Activated CD4-positive, alpha-beta T cell treated with anti-CD3 and anti-CD28 coated beads, Interleukin-2, amount 50 U/mL, for 4 hours (primary cell): ENCODE data around the gene CACNA1B.

ENCODE experiments used
- DNase-seq, 2 experiments: peaks; one replicate each; pipeline ENCODE4 v3.0.0-alpha.2; 2020

Gene CACNA1B

DNA sequence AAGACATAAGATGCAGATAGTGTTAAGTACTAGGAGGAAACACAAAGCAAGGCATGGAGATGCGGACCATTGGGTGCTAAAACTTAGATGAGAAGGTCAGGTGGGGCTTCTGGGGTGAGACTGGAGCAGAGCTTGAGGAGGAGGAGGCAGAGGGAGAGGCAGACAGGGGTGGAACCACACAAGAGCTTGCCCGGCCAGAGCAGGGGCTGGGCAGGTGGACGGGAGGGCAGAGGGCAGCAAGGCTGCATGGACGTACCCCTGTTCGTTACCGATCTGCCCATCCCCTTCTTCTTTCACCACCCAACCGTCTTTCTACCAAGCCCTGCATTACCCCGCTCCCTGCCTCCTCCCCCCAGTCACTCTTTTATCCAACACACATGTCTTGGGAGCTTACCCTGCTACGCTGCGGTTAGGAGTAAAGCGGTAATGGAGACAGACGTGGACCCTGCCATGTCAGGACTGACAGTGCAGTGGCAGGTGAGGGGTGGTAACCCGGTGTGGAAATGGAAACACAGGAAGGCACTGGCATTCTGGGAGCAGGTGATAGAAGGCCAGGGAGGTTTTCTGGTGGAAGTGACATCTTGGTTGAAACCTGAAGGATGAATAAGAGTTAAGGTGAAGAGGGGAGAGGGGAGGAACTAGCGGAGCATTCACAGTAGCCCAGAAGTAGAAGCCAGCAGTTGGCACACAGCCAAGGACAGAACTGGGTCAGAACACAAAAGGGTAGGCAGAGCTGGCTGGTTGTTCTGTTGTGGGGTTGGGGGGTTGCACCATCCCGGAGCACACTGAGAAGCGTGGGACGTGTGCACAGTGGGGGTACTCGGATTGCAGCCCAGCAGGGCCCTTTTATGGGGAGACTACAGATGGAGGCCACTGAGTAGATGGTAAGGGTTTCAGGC, 167.2 kb downstream of the CACNA1B start:
- no peak for DNase-seq

DNA sequence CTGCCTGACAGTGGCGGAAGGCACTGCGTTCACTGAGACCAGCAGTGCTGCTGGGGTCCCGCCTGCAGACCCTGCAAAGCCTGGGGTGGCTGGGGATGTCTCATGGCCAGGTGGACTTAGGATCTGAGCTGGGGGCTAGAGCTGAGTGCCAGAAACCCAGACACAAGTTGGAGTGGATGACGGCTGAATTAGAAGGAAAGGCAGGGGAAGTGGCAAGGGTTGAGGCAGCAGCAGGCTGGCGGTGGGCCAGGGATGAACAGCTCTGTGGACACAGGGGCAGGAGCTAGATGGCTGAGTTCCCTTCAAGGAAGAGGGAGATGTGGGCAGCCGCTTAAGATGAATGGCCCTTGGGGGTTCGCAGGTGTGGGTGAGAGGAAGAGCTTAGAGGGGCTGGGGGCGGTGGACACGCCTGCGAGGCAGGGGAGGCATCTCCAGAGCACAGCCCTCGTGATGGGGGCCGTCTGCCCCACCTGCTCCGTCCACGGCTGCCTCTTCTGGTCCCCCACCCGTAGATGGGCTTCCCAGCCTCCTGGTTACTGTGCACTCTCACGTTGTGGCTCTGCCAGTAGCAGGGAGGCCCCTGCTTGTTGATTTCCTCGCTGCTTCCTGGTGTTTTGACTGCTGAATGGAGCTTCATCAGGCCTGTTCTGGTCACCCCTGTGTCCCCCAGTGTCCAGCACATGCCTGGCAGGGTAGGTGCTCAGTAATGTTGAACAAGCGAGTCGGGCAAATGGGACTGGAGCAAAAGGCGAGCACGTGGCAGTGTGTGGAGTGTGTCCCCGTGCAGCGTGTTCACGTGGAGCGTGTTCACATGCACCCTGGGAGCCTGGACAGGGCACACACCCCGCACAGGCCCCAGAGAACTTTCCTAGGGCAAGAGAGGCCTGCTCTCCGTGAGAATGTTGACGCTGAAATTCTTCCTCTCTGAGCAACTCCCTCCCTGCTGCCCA, 168.2 kb downstream of the CACNA1B start:
- DNase-seq: no peak

DNA sequence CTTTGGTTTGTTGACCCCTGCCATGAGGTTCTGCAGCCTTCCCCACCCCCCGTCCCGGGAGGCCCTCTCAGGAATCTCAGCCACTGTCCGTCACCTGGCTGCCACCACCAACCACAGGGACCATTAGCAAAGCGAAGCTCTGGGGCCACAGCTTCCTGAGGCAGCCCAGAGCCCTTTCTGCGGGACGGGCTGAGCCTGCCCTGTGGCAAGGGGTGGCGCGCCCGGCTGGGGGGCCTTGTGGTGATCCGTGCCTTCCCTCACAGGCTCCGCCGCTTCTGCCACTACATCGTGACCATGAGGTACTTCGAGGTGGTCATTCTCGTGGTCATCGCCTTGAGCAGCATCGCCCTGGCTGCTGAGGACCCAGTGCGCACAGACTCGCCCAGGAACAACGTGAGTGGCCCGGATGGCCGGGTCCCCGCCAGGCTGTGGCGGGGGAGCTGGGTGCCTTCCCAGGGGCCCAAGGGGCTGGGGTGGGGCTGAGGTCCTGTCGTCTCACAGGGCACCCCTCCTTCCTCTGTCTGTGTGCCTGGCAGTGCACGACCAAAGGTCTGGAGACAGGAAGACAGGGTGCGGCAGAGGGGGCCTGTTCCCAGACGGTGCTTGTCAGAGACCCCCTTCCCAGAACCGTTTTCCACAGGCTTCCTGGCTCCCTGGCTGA, 169.2 kb downstream of the CACNA1B start:
- no peak for DNase-seq

DNA sequence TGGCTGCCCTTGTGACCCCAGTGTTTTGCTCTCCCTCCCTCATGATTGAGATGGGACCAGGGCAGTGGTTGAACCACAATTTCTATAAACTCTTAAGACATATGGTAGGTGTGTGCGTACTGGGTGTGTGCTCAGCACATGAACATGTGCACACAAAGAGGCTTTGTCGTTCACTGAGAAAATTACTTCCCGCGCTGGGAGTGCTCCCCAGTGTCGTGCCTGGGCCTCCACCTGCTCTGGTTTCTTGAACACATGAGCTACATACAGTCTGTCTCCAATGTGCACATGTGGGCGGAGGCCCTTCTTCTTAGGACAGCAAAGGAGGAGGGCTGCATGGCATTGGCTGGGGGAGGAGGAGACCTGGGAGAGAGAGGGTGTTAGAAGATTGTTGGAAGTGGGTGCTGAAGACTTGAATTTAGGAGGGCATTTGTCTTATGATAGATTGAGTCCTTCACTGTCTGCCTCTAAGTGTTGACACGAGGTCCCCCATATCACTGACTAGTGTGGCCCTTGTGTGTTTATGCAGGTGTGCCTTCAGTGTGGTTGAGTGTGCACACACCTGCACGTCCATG, 170.0 kb downstream of the CACNA1B start:
- DNase-seq: no peak

DNA sequence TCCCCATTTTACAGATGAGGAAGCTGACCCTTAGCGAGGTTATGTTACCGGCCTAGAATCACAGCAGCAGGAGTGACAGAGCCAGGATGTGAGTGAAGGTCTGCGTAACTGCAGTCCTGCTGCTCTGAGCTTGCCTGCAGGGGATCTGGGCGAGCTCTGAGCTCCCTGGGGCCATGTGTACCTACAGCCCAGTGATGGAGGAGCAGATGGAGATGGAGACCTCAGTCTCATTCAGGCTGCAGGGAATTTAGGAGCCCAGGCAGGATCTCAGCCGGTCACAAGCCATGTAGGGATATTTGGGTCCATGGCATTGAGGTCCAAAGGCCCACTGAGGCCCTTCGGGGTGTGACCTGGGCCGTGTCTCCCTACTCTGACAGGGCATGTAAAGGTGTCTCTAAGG, 170.6 kb downstream of the CACNA1B start:
- no peak for DNase-seq

DNA sequence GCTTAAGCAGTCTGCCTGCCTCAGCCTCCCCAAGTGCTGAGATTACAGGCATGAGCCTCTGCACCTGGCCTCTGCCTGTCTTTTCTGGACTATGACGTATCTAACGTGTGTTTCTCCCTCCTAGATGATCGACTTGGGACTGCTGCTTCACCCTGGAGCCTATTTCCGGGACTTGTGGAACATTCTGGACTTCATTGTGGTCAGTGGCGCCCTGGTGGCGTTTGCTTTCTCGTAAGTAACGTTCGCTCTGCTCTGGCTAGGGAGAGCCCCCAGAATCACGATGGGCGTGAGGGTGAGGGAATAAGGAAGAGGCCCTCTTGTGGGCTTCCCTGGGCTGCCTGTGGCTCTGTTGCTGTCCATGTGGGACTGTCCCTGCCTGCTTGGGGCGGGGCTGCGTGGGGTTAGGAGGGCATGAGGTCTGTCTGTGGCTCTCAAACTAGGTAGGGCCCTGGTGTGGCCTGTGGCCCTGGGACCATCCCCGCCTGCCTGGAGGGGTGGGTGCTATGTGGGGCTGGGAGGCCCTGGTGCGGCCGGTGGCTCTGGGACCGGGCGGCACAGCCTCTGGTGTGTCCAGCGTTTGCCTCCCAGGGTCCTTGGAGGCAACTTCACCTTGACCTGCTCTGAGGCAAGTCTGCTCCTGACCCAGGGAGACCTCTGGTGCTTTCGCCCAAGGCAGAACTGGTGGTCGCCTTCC, 171.7 kb downstream of the CACNA1B start:
- DNase-seq: no peak

DNA sequence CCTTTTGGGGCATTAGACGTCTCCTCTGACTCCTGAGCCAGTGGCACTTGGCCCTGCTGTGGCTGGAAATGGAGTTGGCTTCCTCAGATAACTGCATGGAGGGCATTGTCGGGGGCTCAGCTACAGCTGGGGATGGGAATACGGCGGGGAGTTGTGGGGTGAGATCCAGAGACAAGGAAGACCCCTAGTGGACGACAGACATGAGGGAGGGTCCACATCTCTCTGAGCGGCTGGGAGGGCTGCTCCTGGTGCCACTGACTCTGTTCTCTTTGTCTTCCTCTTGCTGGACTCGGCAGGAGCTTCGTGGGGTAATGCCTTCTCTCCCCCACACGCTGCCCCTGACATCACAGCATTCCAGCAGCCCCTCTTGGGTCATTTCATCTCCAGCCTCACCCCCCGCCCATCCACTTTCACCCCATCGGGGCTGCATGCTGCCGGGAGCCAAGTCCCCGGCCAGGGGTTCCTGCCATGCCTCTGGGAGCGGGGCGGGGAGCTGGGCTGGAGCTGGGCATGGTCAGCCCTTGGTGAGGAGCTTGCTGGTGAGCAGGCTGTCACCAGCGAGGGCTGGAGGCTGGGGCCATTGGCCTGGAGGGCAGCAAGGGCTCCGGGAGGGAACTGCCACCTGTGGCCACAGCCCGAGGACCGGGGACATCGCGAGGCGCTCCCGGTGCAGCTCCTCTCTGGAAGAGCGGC, 172.3 kb downstream of the CACNA1B start:
- DNase-seq: no peak

DNA sequence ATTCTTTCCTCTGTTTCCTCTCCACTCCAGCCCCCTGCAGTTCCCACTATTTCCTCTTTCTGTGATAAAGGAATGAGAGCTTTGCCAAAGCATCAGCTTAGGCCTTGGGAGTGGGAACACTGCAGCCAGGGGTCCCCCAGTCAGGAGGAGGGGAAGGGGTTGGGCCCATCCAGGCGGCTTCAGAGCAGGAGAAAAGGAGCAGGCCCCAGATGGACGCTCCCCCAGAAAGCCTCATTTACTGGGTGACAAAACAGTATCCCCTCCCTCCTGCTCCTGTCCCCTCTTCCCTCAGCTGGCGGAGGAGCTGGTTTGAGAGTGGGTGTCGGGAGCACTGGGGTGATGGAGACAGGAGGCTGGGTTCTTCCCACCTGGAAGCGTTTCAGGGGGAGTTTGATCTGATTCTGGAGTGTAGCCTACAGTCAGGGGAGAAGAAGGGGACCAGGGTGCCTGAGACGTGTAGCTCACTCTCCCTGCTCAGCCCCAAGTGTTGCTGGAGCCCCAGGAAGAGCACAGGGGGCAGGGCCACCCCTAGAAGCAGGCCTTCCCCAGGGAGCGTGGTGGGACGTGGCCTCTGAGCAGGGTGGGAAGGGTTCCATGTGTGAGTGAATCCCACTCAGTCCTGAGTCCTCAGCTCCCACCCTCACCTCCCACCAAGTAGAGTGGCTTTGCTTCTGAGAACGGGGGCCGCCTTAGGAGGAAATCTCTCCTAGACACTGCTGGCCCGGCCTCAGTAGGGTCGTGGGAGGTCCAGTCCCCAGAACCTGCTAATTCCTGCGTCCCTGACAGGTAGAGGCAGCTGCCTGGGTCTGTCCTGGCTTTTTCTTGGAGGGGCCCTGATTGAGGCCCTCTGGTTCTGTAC, 173.1 kb downstream of the CACNA1B start:
- no peak for DNase-seq

DNA sequence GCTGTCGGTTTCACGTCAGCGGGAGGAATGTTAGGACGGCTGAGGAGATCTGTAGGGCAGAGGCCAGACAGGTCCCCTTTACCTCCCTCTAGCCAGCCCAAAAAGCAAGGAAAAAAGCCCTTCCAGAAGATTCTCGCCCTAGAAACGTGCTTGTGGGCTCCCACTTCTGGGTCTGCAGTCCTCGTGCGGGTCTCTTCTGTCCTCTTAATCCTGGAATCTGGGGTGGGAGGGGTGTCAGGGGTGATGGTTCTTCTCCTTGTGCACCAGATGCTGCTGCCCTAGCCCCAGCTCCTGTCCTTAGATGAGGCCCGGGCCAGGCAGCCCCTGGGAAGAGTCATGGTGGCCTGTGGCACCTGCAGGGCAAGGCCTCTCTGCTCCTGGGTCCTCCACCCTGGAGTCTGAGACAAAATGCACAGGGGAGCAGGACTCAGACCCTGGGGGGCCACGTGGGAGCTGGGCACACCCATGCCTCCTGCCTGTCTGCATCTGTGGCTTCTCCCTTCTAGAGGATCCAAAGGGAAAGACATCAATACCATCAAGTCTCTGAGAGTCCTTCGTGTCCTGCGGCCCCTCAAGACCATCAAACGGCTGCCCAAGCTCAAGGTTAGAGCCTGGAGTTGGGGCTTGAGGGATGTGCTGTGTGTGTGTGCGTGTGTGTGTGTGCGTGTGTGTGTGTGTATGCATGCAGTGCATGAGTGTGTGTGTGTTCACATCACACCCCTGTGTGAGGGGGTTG, 174.2 kb downstream of the CACNA1B start:
- DNase-seq: no peak

DNA sequence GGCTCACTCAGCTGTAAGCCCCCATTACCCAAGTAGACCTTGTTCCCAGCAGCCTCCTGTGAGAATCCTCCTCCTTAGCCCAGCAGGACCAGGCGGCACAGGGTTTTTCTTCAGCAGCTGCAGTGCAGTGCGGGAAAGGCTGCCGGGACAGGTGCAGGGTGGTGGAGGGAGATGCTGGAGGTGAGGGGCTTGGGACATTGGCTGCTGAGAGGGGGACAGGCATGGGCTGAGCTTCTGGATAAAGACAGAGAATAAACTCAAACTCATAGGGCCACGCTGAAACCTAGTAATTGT, 174.7 kb downstream of the CACNA1B start:
- no peak for DNase-seq

DNA sequence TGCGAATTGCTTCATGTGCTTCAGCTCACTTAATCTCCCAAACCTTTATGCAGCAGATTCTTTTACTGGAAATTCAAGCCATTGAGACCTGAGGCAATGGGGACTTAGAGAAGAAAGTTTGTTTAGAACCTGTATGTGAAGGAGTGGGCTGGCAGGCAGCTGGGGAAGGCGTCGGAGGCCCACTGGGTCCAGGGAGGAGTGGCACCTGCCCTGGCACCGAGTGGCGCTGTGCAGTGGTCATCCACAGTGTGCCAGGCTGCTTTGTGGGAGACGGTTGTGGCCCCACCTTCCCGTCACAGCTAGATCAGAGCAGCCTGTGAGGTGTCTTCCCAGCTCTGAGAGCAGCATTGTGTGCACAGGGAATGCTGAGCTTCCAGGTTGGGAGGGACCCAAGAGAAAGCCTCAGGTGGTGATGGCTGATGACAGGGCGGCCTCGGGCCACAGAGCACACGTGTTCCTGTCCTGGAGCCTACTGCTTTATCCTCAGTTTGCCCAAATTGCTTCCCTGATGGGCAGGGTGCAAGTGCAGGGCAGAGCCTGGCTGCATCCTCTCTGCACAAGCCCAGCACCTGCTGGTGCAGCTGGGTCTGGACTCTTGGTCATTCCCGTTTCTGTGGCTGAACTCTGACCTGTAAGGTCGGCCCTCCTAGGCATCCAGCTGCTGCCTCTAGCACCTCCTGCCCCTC, 175.2 kb downstream of the CACNA1B start:
- no peak for DNase-seq

DNA sequence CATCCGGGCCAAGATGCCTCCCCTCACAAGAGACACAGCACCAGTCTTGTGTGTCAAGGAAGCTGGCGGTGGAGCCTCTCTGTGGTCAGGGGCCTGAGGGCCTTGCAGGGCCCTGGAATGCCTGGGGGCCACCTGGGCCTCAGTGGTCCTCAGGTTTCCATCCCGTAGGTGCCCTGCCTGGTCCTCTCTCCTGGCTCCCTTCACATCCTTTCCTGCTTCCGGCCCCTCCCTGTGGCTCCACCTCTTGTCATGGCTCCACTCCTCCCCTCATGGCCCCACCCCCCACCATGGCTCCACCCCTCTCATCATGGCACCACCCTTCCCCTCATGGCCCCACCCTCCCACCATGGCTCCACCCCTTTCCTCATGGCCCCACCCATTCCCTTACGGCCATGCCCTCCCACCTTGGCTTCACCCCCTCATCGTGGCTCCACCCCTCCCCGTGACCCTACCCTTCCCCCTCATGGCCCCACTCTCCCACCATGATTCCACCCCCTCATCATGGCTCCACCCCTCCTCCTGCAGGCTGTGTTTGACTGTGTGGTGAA, 175.8 kb downstream of the CACNA1B start:
- no peak for DNase-seq

DNA sequence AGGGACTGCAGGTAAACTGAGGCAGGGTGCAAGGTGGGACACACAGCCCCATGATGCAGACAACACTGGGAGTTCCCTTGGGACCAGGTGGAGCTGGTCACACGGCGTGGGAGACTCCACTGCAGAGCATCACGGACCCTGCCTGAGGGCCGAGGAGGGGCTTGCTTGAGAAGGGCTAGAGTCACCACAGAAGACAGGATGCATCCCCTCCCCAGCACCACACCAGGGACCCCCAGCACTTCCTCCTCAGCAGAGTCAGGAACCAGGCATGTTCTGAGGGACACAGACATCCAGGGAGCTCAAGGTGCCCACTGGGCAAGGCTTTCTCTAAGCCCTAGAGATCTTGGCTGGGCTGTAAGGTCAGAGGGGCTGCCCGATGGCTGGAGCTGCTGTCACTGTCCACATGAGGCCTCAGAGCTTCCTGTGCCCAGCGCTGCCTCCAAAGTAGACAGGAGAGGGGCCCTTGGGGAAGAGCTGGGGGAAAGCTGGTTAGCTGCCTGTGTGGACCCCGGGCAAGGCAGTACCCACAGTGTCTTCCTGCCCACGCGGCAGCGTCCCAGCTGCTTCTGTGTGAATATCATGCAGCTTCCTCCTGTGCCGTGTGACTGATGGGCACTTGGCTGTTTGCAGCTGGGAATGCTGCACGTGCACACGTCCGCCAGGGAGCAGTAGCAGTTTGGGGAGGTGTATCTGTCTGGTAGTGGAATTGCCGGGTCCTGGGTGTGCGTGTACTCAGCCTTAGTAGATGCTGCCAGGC, 176.6 kb downstream of the CACNA1B start:
- DNase-seq: no peak

DNA sequence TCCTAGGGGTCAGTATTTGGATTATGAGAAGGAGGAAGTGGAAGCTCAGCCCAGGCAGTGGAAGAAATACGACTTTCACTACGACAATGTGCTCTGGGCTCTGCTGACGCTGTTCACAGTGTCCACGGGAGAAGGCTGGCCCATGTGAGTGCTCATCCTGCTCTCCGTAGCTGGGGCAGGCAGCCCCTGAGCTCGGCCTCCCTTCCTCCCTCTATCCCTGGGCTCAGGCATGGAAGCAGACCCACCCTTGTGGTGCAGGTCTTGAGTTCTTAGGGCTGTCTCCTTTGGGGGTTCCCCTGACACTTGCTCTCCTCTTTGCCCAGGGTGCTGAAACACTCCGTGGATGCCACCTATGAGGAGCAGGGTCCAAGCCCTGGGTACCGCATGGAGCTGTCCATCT, 180.1 kb downstream of the CACNA1B start:
- no peak for DNase-seq

DNA sequence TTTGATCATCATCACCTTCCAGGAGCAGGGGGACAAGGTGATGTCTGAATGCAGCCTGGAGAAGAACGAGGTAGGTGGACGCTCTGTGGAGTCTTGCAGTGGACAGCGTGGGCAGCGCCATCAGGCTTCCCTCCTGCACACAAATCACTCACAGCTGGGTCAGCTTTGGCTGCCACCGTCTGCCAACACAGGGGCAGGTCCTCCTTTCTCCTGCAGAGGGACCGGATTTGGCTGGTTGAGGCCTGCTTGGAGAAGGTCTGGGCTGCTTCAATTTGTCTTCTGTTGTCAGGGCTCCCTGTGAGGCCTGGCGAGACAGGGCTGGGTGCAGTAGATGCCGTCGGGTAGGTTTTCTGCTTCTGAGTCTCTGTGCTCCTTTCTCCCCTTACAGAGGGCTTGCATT, 180.6 kb downstream of the CACNA1B start:
- no peak for DNase-seq

DNA sequence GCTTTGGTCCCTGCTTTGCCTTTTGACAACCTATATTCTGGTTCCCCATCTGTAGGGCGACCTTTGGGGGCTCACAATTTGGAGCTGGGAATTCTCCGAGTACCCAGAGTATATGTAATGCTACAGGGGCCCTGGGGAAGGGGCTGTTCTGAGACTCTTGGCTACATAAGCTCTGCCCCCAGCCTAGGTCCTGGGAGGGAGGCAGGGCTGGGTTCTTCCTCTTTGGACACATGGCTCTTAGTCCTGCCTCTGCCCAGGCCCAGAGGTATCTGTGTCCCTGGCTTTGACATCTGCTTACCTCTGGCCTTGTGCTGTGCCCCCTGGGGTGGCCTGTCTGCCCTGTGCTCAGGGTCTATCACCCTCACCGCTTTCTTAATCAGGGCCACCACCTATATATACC, 181.6 kb downstream of the CACNA1B start:
- DNase-seq: no peak

DNA sequence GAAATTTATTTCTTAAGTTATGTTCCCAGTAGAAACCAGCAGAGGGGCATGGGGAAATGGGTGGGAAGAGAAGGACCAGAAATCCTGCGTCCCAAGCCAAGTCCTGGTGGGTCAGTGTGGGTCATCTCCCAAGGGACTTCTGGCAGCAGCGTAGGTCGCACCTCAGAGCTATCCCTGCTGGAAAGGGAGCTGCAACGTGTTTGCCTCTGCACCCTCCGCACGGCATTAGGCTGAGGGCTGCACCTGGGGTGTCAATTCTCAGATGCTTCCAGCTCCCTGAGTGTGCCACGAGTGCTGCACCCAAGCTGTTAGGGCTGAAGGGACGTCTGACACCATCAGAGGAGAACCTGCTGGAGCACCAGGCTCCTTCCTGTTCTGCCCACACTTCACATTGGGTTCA, 182.8 kb downstream of the CACNA1B start:
- no peak for DNase-seq

DNA sequence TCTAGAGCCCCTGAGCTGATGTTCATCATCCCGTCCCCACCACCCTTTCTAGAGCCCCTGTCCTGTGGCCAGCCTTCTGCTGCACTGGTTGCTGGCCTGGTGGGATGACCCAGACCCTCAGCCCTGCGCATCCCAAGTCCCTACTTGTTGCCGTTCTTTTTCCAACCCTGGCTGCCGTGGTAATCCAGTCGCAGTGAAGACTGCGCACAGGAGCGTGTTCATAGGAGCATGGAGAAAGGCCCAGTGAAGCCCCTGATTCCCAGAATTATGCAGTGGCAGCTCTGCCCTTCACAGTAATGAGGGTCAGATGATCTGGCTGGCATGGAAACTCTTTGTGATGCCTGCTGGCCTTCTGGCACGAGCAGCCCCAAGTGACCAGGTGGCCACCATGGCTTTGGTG, 183.3 kb downstream of the CACNA1B start:
- DNase-seq: no peak
